T-helper 22 cell (primary cell): ENCODE results near the gene MEGF6.

Experiments
- DNase-seq: peaks from one replicate; pipeline ENCODE4 v3.0.0-alpha.2; 2020; ENCODE audit warnings: low read depth

Gene MEGF6

DNA sequence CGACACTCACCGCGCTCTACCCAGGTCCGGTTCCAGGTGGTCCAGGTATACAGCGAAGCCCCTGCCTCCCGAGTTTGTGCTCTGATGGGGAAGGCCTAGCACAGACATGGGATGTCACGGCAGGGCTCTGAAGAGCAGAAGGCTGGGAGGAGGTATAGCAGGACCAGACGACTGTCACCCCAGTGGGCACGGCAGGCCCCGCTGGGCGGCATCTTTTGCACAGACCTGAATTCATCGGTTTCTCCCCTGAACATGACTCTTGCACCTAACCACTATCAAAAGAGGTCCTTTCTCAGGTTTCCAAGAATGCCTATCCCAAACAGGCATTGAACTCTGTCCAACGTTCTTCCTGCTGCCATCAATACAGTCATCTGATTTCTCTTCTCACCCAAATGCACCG lies 126.3 kb downstream of the MEGF6 start:
- no peak for DNase-seq

DNA sequence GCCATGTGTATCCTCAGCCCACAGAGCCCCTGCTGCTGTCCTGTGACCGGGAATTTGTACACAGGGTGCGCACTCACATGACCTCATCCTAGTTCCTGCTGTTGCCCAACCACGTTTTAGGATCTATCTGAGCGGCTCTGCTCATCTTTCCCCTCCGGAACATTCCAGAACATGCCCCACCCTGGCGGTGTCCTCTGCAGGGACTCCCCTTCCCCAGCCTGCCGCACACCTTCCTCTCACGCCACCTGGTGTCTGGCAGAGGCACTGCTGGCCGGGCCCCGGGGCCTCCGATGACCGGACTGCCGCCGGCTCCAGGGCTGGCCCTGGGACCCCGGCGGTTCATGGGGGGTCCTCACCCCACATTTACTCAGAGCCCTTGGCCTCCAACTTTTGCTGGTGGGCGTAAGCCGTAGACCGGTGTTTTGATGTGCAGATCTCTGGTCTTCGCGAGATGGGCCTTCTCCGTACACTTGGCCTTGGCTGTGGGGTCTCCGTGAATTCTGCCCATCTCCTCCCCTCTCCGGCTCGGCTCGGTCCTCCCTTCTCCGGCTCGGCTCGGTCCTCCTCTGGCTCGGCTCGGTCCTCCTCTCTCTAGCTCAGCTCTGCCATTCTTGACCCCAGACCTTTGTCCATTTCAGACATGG lies 127.4 kb downstream of the MEGF6 start:
- DNase-seq = no peak

DNA sequence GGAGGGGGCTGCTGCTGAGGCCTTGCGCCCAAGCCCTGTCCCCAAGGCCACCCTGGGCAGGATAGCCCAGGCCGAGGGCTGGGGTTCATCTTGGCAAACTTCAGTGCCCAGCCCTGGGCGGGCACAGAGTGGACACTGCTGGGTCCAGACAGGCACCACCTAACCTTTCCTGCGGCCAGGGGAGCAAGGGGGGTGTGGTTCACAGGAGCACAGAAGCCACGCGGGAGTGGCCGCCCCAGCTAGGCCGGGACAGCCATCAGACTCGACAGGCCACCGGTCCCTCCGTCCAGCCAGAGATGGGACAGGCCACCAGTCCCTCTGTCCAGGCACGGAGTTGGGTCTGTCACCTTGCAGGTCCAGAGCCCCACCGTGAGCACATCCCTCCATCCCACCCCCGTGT lies 127.9 kb downstream of the MEGF6 start:
- no peak for DNase-seq

DNA sequence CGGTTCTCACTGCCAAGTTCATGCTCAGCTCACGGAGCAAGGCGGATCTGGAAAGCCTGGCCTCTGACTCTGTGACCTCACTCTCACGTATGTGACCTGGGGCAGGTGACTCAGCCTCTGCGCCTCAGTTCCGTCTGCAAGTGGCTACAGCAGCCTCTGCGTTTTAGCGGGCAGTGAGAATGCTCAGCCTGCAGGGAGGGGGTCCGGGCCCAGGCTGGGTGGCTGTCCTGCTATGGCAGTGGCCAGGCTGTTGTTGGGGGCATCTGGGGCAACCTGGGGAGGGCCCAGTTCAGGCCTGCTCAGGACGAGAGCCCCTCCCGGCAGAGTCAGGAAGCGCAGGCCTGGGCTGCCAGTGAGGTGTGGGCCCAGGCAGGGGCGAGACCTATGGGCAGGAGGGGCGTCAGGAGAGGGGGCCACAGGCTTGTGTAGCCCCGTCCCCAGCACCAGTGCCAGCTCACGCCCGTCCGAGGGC lies 128.9 kb downstream of the MEGF6 start:
- no peak for DNase-seq

DNA sequence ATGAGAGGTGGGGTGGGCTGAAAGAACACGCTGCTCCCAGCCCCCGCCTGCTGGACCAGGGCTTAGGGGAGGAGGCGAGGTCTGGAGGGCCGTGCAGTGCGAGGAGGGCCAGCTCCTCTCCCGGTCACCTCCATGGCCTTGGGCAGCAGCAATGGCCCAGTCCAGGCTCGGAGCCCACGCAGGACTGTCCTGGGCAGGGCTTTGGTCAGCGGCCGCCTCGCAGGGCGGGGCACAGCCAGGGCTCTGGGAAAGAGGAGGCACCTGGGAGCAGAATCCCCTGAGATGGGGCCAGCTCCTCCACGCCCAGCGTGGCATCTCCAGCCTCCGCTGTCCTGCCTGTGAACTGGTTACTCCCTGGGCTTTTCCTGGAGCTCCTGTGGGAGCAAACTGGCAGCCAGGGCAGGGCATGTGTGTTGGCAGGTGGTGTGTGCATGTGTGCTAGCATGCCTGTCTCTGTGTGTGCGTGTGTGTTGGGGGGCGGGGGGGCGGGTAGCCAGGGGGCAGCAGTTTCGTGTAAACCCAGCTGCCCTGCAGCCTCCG lies 129.4 kb downstream of the MEGF6 start:
- DNase-seq = no peak

GRCh38 chr1:3481046-3481445 lies 130.3 kb downstream of the MEGF6 start:
- DNase-seq = no peak

DNA sequence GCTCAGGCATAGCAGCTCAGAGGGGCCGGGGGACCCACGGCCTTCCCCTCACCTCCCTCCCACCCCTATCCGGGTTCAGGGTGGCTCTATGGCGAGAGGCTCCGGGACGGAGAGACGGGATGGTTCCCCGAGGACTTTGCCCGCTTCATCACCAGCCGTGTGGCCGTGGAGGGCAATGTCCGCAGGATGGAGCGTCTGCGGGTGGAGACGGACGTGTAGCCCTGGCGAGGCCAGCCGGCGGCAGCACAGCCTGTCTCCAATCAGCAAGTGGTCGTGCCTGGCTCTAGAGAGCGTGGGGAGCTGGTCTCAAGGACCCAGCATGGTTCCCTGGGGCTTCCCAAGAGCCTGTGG lies 131.0 kb downstream of the MEGF6 start:
- no peak for DNase-seq

GRCh38 chr1:3479511-3480368 lies 131.6 kb downstream of the MEGF6 start:
- DNase-seq = no peak

DNA sequence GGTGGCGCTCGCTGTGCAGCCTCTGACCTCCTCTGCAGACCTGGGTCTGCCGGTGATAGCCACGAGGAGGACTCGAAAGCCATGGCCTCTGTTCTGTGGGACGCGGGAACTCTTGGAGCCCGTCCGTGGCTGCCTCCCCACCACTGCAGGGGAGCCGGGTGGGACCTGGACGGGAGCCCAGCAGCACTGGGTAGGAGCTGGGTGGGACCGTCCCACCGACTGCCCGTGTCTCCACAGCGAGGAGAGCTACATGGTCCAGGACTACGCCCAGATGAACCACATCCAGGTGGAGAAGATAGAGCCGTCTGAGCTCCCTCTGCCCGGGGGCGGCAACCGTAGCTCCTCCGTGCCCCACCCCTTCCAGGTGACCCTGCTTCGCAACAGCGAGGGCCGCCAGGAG lies 133.1 kb downstream of the MEGF6 start:
- DNase-seq = no peak

DNA sequence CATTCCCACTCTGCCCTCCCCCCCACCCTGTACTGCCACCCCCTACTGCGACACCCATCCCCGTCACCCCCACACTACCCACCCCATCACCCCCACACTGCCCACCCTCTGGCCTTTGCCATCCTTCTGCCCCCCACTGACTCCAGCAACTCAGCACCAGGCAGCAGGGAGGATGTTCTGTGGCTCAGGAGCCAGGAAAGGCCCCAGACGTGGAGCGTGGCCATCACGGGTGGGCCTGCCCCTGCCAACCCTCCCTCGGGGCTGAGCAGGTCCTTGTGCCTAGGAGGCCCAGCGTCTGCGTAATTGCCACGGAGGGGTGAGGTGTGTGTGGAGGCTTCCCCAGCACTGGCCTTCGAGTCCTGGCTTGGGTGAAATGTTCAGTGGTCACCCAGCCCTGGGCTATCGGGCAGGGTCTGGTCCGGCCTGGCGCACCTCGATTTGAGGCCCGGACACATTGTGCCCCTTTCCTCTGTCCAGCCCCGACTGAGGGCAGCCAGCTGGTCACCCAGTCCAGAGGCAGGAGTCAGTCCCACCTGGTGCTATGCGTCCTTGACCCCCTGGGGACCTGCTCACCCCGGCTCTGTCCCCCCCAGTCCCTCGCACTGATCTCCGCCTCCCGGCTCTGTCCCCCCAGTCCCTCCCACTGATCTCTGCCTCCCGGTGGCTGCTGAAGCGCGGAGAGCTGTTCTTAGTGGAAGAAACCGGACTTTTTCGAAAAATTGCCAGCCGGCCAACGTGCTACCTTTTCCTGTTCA lies 133.9 kb downstream of the MEGF6 start:
- no peak for DNase-seq

- no peak for DNase-seq
Observed at GRCh38 chr1:3476666-3477065, 134.6 kb downstream of the MEGF6 start.

- DNase-seq = no peak
Observed at GRCh38 chr1:3475839-3476573, 135.3 kb downstream of the MEGF6 start.

DNA sequence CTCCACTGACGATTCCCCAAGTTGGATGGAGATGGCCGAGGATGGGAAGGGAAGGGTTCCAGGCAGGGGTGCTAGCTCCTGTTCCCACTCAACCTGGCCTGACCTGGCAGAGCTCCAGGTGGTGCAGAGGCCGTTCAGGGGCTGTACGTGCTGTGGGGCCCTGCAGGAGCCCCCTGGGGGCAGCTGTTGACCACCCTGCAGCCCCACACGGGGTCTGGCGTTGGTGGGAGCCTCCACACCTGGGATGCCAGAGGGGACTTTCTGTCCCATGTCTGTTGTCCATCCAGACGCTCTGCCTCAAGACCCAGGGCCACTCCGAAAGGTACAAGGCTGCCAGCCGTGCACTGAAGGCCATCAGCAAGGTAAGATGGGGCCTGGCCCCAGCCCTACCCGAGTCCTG lies 136.9 kb downstream of the MEGF6 start:
- DNase-seq = no peak

- no peak for DNase-seq
Observed at GRCh38 chr1:3474016-3474415, 137.3 kb downstream of the MEGF6 start.

- no peak for DNase-seq
Observed at GRCh38 chr1:3473381-3473844, 137.9 kb downstream of the MEGF6 start.

- no peak for DNase-seq
Observed at GRCh38 chr1:3472906-3473305, 138.4 kb downstream of the MEGF6 start.

- no peak for DNase-seq
Observed at GRCh38 chr1:3472088-3472850, 139.0 kb downstream of the MEGF6 start.

DNA sequence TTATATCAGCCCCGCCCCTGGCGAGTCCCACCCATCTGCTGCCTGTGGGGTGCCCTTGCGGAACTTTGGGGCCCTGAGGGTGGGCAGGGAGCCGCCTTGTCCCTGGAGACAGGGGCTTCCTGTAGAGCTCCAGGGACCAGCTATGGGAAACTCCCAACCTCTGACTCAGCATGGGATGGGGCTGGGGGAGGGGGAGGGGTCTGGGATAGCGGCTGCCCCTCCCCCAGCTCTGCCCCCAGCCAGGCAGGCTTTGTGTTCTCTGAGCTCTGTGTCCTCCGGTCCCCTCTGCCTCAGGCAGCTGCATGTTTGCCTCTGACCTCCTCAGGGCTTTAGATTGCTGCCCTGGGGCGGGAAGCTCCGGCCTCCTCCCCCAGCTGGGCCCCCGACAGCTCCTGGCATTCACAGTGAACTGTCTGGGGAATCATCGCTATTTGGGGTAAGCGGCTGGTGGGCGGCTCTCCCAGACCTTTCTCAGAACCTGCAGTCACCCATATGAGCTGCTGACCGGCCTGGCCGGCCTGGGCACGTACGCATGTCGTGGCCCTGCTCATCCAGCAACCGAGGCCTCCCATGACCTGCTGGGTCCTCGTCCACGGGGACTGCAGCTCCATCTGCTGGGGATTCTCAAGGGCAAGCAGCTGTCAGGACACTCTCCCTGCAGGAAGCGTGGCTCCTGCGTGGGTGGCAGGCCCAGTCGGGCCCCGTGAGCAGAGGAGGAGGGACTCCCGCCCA lies 139.8 kb downstream of the MEGF6 start:
- no peak for DNase-seq

GRCh38 chr1:3470650-3471355 lies 140.5 kb downstream of the MEGF6 start:
- DNase-seq = no peak
